HG03469 (cell line): ENCODE measurements around the gene ARHGAP9.
"Not testable (repeated sequence)": the region's sequence is repeated elsewhere in the genome, so short reads cannot be mapped to it uniquely, and the experiment has no call there.

Source experiments
- ATAC-seq: cut with Tn5 transposase; IDR thresholded peaks from one replicate; pipeline ENCODE4 v1.9.1; 2021; ENCODE audit warnings: mild to moderate bottlenecking, moderate library complexity, moderate number of reproducible peaks; ENCODE audit not compliant: unreplicated experiment

Gene ARHGAP9

GRCh38 chr12:57495051-57495701, 15.5 kb upstream of the ARHGAP9 start:
- not testable (repeated sequence) for ATAC-seq

GRCh38 chr12:57491393-57492280, 12.0 kb upstream of the ARHGAP9 start:
- ATAC-seq, result no peak

- no peak for ATAC-seq
These were observed 10.5 kb upstream of the ARHGAP9 start for GRCh38 chr12:57490126-57490525.

- no peak for ATAC-seq
These were observed 9.5 kb upstream of the ARHGAP9 start for GRCh38 chr12:57489157-57489641.

GRCh38 chr12:57488402-57489156, 8.9 kb upstream of the ARHGAP9 start:
- ATAC-seq, result no peak

- ATAC-seq, result peak; percentile 92
These were observed 8.1 kb upstream of the ARHGAP9 start, which contains the start of gene MARS1 for GRCh38 chr12:57487597-57488401. TSS of gene MARS1 (plus strand) at chr12:57488068. CDS start at chr12:57488091, 23 bp downstream.

GRCh38 chr12:57487055-57487596, 7.5 kb upstream of the ARHGAP9 start:
- no peak for ATAC-seq

GRCh38 chr12:57485695-57486094, 6.0 kb upstream of the ARHGAP9 start:
- no peak for ATAC-seq

GRCh38 chr12:57483466-57483865, 3.8 kb upstream of the ARHGAP9 start:
- ATAC-seq, result no peak

- no peak for ATAC-seq
These were observed 2.0 kb upstream of the ARHGAP9 start for GRCh38 chr12:57481671-57482070.

- ATAC-seq, result no peak
These were observed 657 bp downstream of the ARHGAP9 start for GRCh38 chr12:57479043-57479375.

- ATAC-seq, result no peak
These were observed 1.7 kb downstream of the ARHGAP9 start for GRCh38 chr12:57477710-57478681.

GRCh38 chr12:57476993-57477709, 2.5 kb downstream of the ARHGAP9 start:
- no peak for ATAC-seq

- no peak for ATAC-seq
These were observed 3.3 kb downstream of the ARHGAP9 start for GRCh38 chr12:57476162-57476992.

GRCh38 chr12:57475271-57476161, 4.2 kb downstream of the ARHGAP9 start:
- ATAC-seq, result no peak

- no peak for ATAC-seq
These were observed 4.8 kb downstream of the ARHGAP9 start for GRCh38 chr12:57474862-57475261.
